GM12891 (cell line): ENCODE data around the gene KLHL36.
A peak's percentile ranks its signal among the peaks of the same experiment; 100 is the strongest.
"Not testable (repeated sequence)": the region's sequence is repeated elsewhere in the genome, so short reads cannot be mapped to it uniquely, and the experiment has no call there.

Source experiments
- DNase-seq: peaks from one replicate; pipeline ENCODE4 v3.0.0; 2011; ENCODE audit warnings: low spot score; ENCODE audit not compliant: insufficient read length
- FAIRE-seq: peaks from 2 replicates; lab custom pipeline; 2011; peaks lifted over from hg19 to GRCh38; lab: Jason Lieb, UNC
- PAX5 ChIP-seq: IDR thresholded peaks from 2 replicates; pipeline ENCODE4 v1.6.1; 2011; ENCODE audit warnings: low read length, moderate library complexity, mild to moderate bottlenecking; ENCODE audit not compliant: insufficient read depth, severe bottlenecking
- POLR2A ChIP-seq: IDR thresholded peaks from 2 replicates; pipeline ENCODE4 v1.6.1; 2011; ENCODE audit warnings: low read depth, low read length, control low read depth
- POLR2AphosphoS5 ChIP-seq: IDR thresholded peaks from 2 replicates; pipeline ENCODE4 v1.6.1; 2011; ENCODE audit warnings: low read depth, low read length, control low read depth
- POU2F2 ChIP-seq: IDR thresholded peaks from 2 replicates; pipeline ENCODE4 v1.6.1; 2011; ENCODE audit warnings: low read depth, mild to moderate bottlenecking, control low read depth, low read length, moderate library complexity
- SPI1 ChIP-seq: IDR thresholded peaks from 2 replicates; pipeline ENCODE4 v1.6.1; 2011; ENCODE audit warnings: low read depth, low read length, control low read depth
- TAF1 ChIP-seq: IDR thresholded peaks from 2 replicates; pipeline ENCODE4 v1.6.1; 2011; ENCODE audit warnings: low read depth, low read length, control low read depth

Gene KLHL36

GRCh38 chr16:84689111-84689510 lies 40.8 kb downstream of the KLHL36 start:
- TF ChIP-seq TAF1 (no peak), PAX5 (no peak), SPI1 (no peak), POU2F2 (no peak), POLR2AphosphoS5 (no peak), POLR2A (no peak)
- FAIRE-seq, result no peak

GRCh38 chr16:84690088-84690819 lies 41.9 kb downstream of the KLHL36 start:
- FAIRE-seq (no peak), DNase-seq (no peak)
- no peak for TF ChIP-seq TAF1
- no peak for TF ChIP-seq POLR2AphosphoS5
- no peak for TF ChIP-seq POLR2A
- TF ChIP-seq SPI1, result no peak
- no peak for TF ChIP-seq PAX5
- TF ChIP-seq POU2F2, result no peak

More at GRCh38 chr16:84689111-84689510, 40.8 kb downstream of the KLHL36 start:
- no peak for DNase-seq

GRCh38 chr16:84692451-84693214 lies 44.3 kb downstream of the KLHL36 start:
- TF ChIP-seq POLR2AphosphoS5 (no peak), TAF1 (no peak), POLR2A (no peak), POU2F2 (no peak), SPI1 (no peak), PAX5 (no peak)
- no peak for DNase-seq
- no peak for FAIRE-seq

GRCh38 chr16:84693869-84694268 lies 45.6 kb downstream of the KLHL36 start:
- not testable (repeated sequence) for DNase-seq, FAIRE-seq

- FAIRE-seq, result no peak
- DNase-seq, result no peak
- no peak for TF ChIP-seq POU2F2
- no peak for TF ChIP-seq TAF1
- TF ChIP-seq PAX5, result no peak
- no peak for TF ChIP-seq POLR2A
- TF ChIP-seq POLR2AphosphoS5, result no peak
- TF ChIP-seq SPI1, result no peak
Observed at GRCh38 chr16:84694980-84695379, 46.7 kb downstream of the KLHL36 start.

- DNase-seq (no peak), FAIRE-seq (peak; percentile 61)
- no peak for TF ChIP-seq POLR2A
- TF ChIP-seq POLR2AphosphoS5, result no peak
- TF ChIP-seq PAX5, result no peak
Observed at GRCh38 chr16:84699147-84699711, 50.9 kb downstream of the KLHL36 start.

GRCh38 chr16:84699712-84700445 lies 51.6 kb downstream of the KLHL36 start, which contains the start of gene USP10:
TSS of gene USP10 (plus strand) at chr16:84700000. CDS start at chr16:84700091, 91 bp downstream.
- FAIRE-seq (peak; percentile 98), DNase-seq (peak; percentile 94)
- no peak for TF ChIP-seq POU2F2
- peak; percentile 51; the same call in 1 of the 2 replicates for TF ChIP-seq POLR2AphosphoS5
- no peak for TF ChIP-seq PAX5
- no peak for TF ChIP-seq SPI1
- no peak; the same call in 1 of the 2 replicates for TF ChIP-seq TAF1
- TF ChIP-seq POLR2A, result peak; percentile 66; the same call in 1 of the 2 replicates

- DNase-seq (no peak), FAIRE-seq (peak; percentile 20)
- TF ChIP-seq PAX5 (no peak), SPI1 (peak; percentile 72), POLR2AphosphoS5 (no peak; the same call in 1 of the 2 replicates)
Observed at GRCh38 chr16:84700446-84701300, 52.4 kb downstream of the KLHL36 start.
